Measurements from ENCODE around the gene PTPA. TPM values are rescaled to one million over a fixed set of nuclear protein-coding genes. Genes with fewer than 3 reads are reported as not detected.

The PTPA gene
- total RNA-seq, 6 donors from 2014 or later: 48.2 to 130 (median 67.2) TPM

- Histone ChIP-seq H3K27ac (peak within 1 kb of the TSS; percentile 73 to 89 (median 82)), H3K4me3 (peak within 1 kb of the TSS; percentile 63 to 93 (median 78)), H3K4me1 (peaks cover 13 to 23% (median 18%) of the 10 kb centered on the region in 4 donors), H3K36me3 (peaks cover 0 to 17% (median 12%) of the 10 kb centered on the region in 4 donors), H3K9me3 (no peaks in the 10 kb centered on the region), H3K27me3 (no peaks in the 10 kb centered on the region)
- DNase-seq: peak; percentile 98 to 99
- 0% methylated on average over 19 to 29 of the region's 70 CpGs for WGBS, 2 donors
- TF ChIP-seq POLR2AphosphoS5 (IDR thresholded peaks at IDR 0.05) (peak; percentile 61 to 71), EP300 (IDR thresholded peaks at IDR 0.05) (no peak), POLR2A (IDR thresholded peaks at IDR 0.05) (peak in 2 of 4 donors; percentile 47 to 84)
- TF ChIP-seq, protein P1, sequence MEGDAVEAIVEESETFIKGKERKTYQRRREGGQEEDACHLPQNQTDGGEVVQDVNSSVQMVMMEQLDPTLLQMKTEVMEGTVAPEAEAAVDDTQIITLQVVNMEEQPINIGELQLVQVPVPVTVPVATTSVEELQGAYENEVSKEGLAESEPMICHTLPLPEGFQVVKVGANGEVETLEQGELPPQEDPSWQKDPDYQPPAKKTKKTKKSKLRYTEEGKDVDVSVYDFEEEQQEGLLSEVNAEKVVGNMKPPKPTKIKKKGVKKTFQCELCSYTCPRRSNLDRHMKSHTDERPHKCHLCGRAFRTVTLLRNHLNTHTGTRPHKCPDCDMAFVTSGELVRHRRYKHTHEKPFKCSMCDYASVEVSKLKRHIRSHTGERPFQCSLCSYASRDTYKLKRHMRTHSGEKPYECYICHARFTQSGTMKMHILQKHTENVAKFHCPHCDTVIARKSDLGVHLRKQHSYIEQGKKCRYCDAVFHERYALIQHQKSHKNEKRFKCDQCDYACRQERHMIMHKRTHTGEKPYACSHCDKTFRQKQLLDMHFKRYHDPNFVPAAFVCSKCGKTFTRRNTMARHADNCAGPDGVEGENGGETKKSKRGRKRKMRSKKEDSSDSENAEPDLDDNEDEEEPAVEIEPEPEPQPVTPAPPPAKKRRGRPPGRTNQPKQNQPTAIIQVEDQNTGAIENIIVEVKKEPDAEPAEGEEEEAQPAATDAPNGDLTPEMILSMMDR (IDR thresholded peaks at IDR 0.05): peak in 3 of 6 experiments; percentile 20 to 35 (median 27)
- peak; percentile 99 for ATAC-seq (ENCODE audit: low FRiP score in 2 of 2)
Observed at GRCh38 chr9:129080601-129081387, 30.4 kb upstream of the PTPA start, which contains the start of gene DOLPP1. Gene DOLPP1 (plus strand): TSS chr9:129081111. CDS start chr9:129081132, 21 bp downstream.

DNA sequence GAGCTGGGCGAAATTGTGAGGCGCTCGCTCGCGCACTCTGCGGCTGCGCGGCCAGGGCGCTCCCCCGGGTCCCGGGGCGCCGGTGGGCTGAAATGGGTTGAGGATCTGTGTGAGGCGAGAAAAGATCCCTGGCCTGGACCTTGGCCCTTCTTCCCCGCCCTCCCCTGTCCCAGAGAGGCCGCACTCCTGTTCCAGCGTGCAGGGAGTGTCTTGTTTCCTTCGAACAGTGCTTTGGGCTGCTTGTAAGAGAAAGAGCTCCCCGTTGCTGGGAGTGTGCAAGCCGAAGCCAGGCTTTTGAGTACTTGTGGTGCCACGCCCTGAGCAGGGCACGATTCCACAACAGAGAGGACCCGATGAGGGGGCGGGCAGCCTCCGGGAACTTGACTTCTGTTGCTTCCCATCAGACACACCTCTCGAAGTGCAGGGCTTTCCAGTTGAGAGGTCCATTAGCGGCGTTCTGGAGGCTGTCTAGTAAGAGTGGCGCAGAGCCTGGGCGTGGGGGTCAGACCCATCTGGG, 29.8 kb upstream of the PTPA start:
- Histone ChIP-seq H3K4me1 (peaks cover 13 to 23% (median 18%) of the 10 kb centered on the region in 4 donors), H3K27ac (peak overlapping the region; percentile 73 to 89 (median 82)), H3K9me3 (no peaks in the 10 kb centered on the region), H3K27me3 (no peaks in the 10 kb centered on the region), H3K36me3 (peaks cover 0 to 23% (median 18%) of the 10 kb centered on the region in 4 donors), H3K4me3 (peak overlapping the region; percentile 63 to 93 (median 78))
- no peak for ATAC-seq (ENCODE audit: low FRiP score in 2 of 2)
- DNase-seq: peak in 1 of 2 donors; percentile 55
- 3 to 40% methylated on average over 1 to 20 of the region's 30 CpGs for WGBS, 2 donors
- no peak for TF ChIP-seq POLR2AphosphoS5 (IDR thresholded peaks at IDR 0.05)
- no peak for TF ChIP-seq POLR2A (IDR thresholded peaks at IDR 0.05)
- TF ChIP-seq, protein P1 (IDR thresholded peaks at IDR 0.05): no peak
- TF ChIP-seq EP300 (IDR thresholded peaks at IDR 0.05): no peak

DNA sequence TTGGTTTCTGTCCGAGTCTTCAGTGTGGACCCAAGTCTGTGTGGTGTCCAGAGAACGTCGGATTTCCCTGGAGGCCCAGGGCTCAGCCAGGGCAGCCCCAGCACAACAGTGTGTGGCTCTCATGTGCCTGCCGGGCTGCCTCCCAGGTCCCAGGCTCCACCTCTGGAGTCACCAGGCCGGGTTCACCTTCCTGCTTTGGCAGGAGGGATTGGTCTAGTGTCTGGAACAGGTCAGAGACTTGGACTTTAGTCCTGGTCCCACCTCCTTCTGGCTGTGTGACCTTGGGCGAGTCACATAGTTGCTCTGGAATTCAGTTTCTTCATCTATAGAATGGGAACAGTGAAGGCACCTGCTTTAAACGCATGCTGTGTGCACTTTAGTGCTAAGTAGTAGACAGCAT, 27.1 kb upstream of the PTPA start:
- ATAC-seq (ENCODE audit: low FRiP score in 2 of 2) (no peak), DNase-seq (no peak)
- no peaks in the 10 kb centered on the region for H3K27me3 ChIP-seq
- H3K4me1 ChIP-seq: peaks cover 13 to 23% (median 18%) of the 10 kb centered on the region in 4 donors
- H3K27ac ChIP-seq: no peak overlapping the region
- WGBS, 2 donors: 93 to 96% methylated on average over 2 to 7 of the region's 7 CpGs
- H3K9me3 ChIP-seq: no peaks in the 10 kb centered on the region
- no peak overlapping the region for H3K4me3 ChIP-seq
- TF ChIP-seq EP300 (IDR thresholded peaks at IDR 0.05) (no peak), POLR2AphosphoS5 (IDR thresholded peaks at IDR 0.05) (no peak), POLR2A (IDR thresholded peaks at IDR 0.05) (no peak)
- TF ChIP-seq, protein P1 (IDR thresholded peaks at IDR 0.05): no peak
- H3K36me3 ChIP-seq: peaks cover 8 to 45% (median 33%) of the 10 kb centered on the region in 4 donors

GRCh38 chr9:129089246-129089645, 22.0 kb upstream of the PTPA start:
- H3K4me1 ChIP-seq: no peaks in the 10 kb centered on the region
- 89 to 93% methylated on average over 10 to 15 of the region's 15 CpGs for WGBS, 2 donors
- H3K27ac ChIP-seq: no peak overlapping the region
- TF ChIP-seq POLR2AphosphoS5 (IDR thresholded peaks at IDR 0.05) (no peak), EP300 (IDR thresholded peaks at IDR 0.05) (no peak), POLR2A (IDR thresholded peaks at IDR 0.05) (no peak)
- TF ChIP-seq, protein P1 (IDR thresholded peaks at IDR 0.05): no peak
- H3K4me3 ChIP-seq: no peak overlapping the region
- H3K27me3 ChIP-seq: no peaks in the 10 kb centered on the region
- no peaks in the 10 kb centered on the region for H3K9me3 ChIP-seq
- DNase-seq (peak in 1 of 2 donors; percentile 69), ATAC-seq (ENCODE audit: low FRiP score in 2 of 2) (no peak)
- H3K36me3 ChIP-seq: peaks cover 8 to 61% (median 43%) of the 10 kb centered on the region in 4 donors
